Tibial artery (tissue), 4 donors: Measurements from ENCODE around the gene CFAP43.
"Not testable (repeated sequence)": the region's sequence is repeated elsewhere in the genome, so short reads cannot be mapped to it uniquely, and the experiment has no call there.

Experiments
- DNase-seq, 2 donors: peaks; one replicate each; pipeline ENCODE4 v3.0.0-alpha.2; 2019
- H3K27ac ChIP-seq, 2 donors: fragments of 200-600 bp; sonication (generic) in 1 of 2; 1 replicate in 1 of 2; 2 replicates in 1 of 2; pipeline ENCODE4 v1.5.1; 2018 to 2019; ENCODE audit warnings: mild to moderate bottlenecking in 1 of 2
- H3K27me3 ChIP-seq, 2 donors: fragments of 200-600 bp; sonication (generic) in 1 of 2; one replicate each; pipeline versions ENCODE4 v1.5.1 to v1.6.0; 2016 to 2019
- H3K36me3 ChIP-seq, 3 donors: fragments of 200-600 bp; sonication (generic) in 2 of 3; one replicate each; pipeline ENCODE4 v1.5.1; 2016 to 2019; ENCODE audit warnings: mild to moderate bottlenecking in 2 of 3
- H3K4me1 ChIP-seq, 4 donors: fragments of 200-600 bp; sonication (generic) in 2 of 4; 1 replicate in 3 of 4; 2 replicates in 1 of 4; pipeline ENCODE4 v1.5.1; 2016 to 2019
- H3K4me3 ChIP-seq, 2 donors: fragments of 200-600 bp; sonication (generic) in 1 of 2; 1 replicate in 1 of 2; 2 replicates in 1 of 2; pipeline ENCODE4 v1.5.1; 2018 to 2019; ENCODE audit warnings: mild to moderate bottlenecking in 2 of 2
- H3K9me3 ChIP-seq, 3 donors: fragments of 200-600 bp; sonication (generic) in 1 of 3; one replicate each; pipeline ENCODE4 v1.5.1; 2016 to 2019
- CTCF ChIP-seq, 2 experiments: fragments of 200-600 bp in 1 of 2; fragments of 450-650 bp in 1 of 2; IDR thresholded peaks; one replicate each; pipeline ENCODE4 v1.5.1; 2017 to 2019; ENCODE audit warnings: antibody characterized with exemption in 2 of 2, mild to moderate bottlenecking in 1 of 2, moderate library complexity in 1 of 2
- intact Hi-C: fragments of 100-400 bp; cut with DNase I; formaldehyde crosslinking; loops from one replicate; pipeline ENCODE4 v1.15.0; 2023; ENCODE audit warnings: low total_unique reads

CFAP43 gene

DNA sequence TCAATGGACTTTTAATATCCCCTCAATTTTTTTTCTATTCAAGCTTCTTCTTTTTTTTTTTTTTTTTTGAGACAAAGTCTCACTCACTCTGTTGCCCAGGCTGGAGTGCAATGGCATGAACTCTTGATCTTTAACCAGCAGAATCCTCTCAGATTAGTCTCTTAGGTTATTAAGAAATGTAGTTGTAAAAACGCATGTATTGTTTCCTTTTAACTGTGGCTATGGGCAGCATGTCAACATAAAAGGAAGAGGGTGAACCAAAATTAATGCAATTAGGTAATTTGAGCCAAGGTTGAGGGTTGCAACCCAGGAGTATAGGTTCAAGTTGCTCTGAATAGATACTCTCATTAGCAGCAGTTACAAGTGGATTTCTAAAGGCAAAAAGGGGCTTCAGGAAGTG is 18.2 kb upstream of the CFAP43 start:
- no peak for DNase-seq
- no peaks in the 10 kb centered on the region for H3K27me3 ChIP-seq
- H3K27ac ChIP-seq: no peak overlapping the region
- TF ChIP-seq CTCF (IDR thresholded peaks at IDR 0.05): no peak
- no peaks in the 10 kb centered on the region for H3K9me3 ChIP-seq
- intact Hi-C loops: no loop called here
- peaks cover 0 to 4% (median 0%) of the 10 kb centered on the region in 4 donors for H3K4me1 ChIP-seq
- no peaks in the 10 kb centered on the region for H3K36me3 ChIP-seq
- H3K4me3 ChIP-seq: no peak overlapping the region

- intact Hi-C loops, H3K4me3 ChIP-seq, H3K36me3 ChIP-seq, H3K27ac ChIP-seq, H3K4me1 ChIP-seq, DNase-seq, H3K9me3 ChIP-seq: not testable (repeated sequence)
- peaks cover 0 to 11% of the 10 kb centered on the region in 2 donors for H3K27me3 ChIP-seq
These were observed 16.8 kb upstream of the CFAP43 start for GRCh38 chr10:104248931-104249330.

DNA sequence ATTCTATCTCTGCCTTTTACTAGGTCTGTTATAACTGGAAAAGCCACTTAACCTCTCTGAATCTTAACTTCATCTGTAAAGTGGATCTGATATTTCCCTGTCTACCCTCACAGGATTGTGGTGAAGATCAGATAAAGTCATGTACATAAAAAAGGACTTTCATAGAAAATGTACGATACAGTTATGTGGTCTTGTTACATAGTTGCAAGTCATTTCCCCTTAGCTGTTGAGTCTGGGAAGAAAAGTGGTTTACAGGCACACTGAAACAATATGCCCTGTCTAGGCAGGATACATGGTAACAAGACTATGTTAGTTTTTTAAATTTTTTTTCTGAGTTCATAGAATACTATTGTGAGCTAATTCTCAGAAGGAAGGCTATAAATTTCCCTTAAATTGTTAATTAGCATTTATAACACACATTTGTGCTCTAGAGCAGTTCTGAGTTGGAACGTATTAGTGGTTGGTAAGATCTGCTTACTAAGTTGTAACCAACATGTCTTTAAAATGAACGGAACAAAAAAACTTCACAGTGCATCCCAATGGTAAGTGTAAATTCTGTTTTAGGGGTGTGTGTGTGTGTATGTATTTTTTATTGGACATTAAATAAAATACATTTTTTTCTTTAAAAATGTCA is 15.5 kb upstream of the CFAP43 start:
- intact Hi-C loops: no loop called here

DNA sequence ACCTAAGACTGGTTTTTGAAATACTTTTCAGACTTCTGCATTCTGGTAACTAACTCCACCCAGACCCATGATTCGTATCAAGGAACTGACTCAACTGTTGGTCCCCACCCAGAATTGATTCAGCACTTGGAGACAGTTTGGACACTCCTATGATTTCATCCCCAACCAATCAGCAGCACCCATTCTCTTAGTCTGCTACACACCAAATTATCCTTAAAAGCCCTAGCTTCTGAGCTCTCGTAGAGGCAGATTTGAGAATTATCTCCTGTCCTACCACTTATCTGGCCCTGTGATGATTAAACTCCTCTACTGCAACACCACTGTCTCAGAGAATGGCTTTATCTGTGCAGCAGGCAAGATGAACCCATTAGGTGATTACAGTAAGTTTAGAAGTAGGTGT is 14.8 kb upstream of the CFAP43 start:
- no peak for DNase-seq
- Histone ChIP-seq H3K27ac (no peak overlapping the region), H3K4me1 (no peaks in the 10 kb centered on the region), H3K4me3 (no peak overlapping the region), H3K27me3 (peaks cover 0 to 20% of the 10 kb centered on the region in 2 donors), H3K9me3 (no peaks in the 10 kb centered on the region), H3K36me3 (no peaks in the 10 kb centered on the region)
- TF ChIP-seq CTCF (IDR thresholded peaks at IDR 0.05): no peak
- intact Hi-C loops: no loop called here

More for the DNA sequence above, 15.5 kb upstream of the CFAP43 start:
- Histone ChIP-seq H3K36me3 (no peaks in the 10 kb centered on the region), H3K27me3 (peaks cover 0 to 19% of the 10 kb centered on the region in 2 donors), H3K4me3 (no peak overlapping the region), H3K4me1 (no peaks in the 10 kb centered on the region), H3K27ac (no peak overlapping the region), H3K9me3 (no peaks in the 10 kb centered on the region)
- no peak for DNase-seq
- no peak for TF ChIP-seq CTCF (IDR thresholded peaks at IDR 0.05)

DNA sequence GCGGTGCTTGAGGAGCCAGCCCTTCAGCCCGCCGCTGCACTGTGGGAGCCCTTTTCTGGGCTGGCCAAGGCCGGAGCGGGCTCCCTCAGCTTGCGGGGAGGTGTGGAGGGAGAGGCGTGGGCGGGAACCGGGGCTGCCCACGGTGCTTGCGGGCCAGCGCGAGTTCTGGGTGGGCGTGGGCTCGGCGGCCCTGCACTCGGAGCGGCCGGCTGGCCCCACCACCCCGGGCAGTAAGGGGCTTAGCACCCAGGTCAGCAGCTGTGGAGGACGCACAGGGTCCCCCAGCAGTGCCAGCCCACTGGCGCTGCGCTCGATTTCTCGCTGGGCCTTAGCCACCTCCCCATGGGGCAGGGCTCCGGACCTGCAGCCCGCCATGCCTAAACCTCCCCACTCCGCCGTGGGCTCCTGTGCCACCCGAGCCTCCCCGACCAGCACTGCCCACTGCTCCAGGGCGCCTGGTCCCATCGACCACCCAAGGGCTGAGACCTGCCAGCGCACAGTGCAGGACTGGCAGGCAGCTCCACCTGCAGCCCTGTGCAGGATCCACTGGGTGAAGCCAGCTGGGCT is 13.0 kb upstream of the CFAP43 start:
- no peaks in the 10 kb centered on the region for H3K4me1 ChIP-seq
- intact Hi-C loops: no loop called here
- H3K9me3 ChIP-seq: no peaks in the 10 kb centered on the region
- no peak for TF ChIP-seq CTCF (IDR thresholded peaks at IDR 0.05)
- DNase-seq: no peak
- no peaks in the 10 kb centered on the region for H3K36me3 ChIP-seq
- no peak overlapping the region for H3K4me3 ChIP-seq
- no peak overlapping the region for H3K27ac ChIP-seq
- peaks cover 0 to 20% of the 10 kb centered on the region in 2 donors for H3K27me3 ChIP-seq

DNA sequence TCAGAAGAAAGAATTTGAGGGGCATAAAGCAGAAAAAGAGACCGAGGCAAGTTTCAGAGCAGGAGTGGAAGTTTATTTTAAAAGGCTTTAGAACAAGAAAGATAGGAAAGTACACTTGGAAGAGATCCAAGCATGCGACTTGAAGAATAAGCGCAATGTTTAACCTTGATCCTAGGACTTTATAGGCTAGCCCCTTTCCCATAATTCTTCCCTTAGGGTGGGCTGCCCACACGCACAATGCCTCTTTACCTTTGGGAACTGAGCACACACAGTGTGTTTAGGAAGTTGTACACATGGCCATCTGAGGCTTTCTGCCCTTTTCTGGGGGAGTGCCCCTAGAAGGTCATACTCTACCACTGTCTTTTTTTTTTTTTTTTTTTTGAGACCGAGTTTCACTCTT is 11.3 kb upstream of the CFAP43 start:
- H3K27me3 ChIP-seq: peaks cover 0 to 26% of the 10 kb centered on the region in 2 donors
- no peak overlapping the region for H3K27ac ChIP-seq
- intact Hi-C loops: no loop called here
- no peak for DNase-seq
- H3K36me3 ChIP-seq: no peaks in the 10 kb centered on the region
- no peak for TF ChIP-seq CTCF (IDR thresholded peaks at IDR 0.05)
- no peaks in the 10 kb centered on the region for H3K4me1 ChIP-seq
- no peak overlapping the region for H3K4me3 ChIP-seq
- no peaks in the 10 kb centered on the region for H3K9me3 ChIP-seq

DNA sequence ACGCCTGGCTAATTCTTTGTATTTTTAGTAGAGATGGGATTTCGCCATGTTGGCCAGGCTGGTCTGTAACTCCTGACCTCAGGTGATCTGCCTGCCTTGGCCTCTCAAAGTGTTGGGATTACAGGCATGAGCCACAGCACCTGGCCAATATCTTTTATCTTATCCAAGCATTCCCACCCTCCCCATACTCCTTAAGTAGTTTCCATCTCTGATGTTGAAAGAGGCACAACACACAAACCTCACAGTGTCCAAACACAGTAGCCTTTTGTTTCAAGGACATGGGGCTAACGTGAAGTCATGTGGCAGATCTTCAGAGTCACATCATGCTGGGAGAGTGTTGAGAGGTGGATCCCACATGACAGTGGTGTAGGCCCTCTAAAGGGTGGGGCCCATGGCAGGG is 10.8 kb upstream of the CFAP43 start:
- DNase-seq, H3K9me3 ChIP-seq, H3K4me1 ChIP-seq, H3K4me3 ChIP-seq, H3K36me3 ChIP-seq, H3K27ac ChIP-seq, intact Hi-C loops: not testable (repeated sequence)
- peaks cover 0 to 26% of the 10 kb centered on the region in 2 donors for H3K27me3 ChIP-seq
